22Rv1 (cell line): Measurements from ENCODE around the gene ZBTB25.

Source experiments
- H3K27ac ChIP-seq: fragments of 450-650 bp; 2 replicates; pipeline ENCODE4 v1.5.1; 2017
- ZFX ChIP-seq: fragments of 450-650 bp; IDR thresholded peaks from 2 replicates; pipeline ENCODE4 v1.6.1; 2017; ENCODE audit warnings: antibody characterized with exemption, borderline replicate concordance
- TF ChIP-seq, protein P1 (sequence below): fragments of 450-650 bp; IDR thresholded peaks from 2 replicates; pipeline ENCODE4 v1.5.1; 2017; ENCODE audit warnings: mild to moderate bottlenecking

ZBTB25 gene

DNA sequence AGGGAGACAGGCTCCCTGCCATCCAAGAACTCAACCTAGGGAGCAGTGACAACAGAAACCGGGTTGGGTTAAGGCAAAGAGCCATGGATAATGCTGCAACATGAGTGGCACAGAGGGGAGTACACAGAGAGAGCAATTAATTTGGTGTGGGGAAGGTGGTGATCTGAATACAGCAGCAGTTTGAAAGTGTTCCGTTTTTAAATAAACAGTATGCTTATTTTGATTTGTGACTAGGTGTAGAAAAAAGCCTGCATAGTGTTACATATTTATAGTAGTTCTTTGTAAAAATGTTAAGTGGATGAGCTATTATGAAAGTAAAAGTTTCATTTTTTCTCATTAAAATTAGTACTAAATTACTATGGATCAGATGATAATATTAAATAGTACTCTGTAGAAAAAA lies 29.6 kb downstream of the ZBTB25 start:
- H3K27ac ChIP-seq: no peak overlapping the region
- TF ChIP-seq, protein P1, sequence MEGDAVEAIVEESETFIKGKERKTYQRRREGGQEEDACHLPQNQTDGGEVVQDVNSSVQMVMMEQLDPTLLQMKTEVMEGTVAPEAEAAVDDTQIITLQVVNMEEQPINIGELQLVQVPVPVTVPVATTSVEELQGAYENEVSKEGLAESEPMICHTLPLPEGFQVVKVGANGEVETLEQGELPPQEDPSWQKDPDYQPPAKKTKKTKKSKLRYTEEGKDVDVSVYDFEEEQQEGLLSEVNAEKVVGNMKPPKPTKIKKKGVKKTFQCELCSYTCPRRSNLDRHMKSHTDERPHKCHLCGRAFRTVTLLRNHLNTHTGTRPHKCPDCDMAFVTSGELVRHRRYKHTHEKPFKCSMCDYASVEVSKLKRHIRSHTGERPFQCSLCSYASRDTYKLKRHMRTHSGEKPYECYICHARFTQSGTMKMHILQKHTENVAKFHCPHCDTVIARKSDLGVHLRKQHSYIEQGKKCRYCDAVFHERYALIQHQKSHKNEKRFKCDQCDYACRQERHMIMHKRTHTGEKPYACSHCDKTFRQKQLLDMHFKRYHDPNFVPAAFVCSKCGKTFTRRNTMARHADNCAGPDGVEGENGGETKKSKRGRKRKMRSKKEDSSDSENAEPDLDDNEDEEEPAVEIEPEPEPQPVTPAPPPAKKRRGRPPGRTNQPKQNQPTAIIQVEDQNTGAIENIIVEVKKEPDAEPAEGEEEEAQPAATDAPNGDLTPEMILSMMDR: no peak
- no peak for TF ChIP-seq ZFX

DNA sequence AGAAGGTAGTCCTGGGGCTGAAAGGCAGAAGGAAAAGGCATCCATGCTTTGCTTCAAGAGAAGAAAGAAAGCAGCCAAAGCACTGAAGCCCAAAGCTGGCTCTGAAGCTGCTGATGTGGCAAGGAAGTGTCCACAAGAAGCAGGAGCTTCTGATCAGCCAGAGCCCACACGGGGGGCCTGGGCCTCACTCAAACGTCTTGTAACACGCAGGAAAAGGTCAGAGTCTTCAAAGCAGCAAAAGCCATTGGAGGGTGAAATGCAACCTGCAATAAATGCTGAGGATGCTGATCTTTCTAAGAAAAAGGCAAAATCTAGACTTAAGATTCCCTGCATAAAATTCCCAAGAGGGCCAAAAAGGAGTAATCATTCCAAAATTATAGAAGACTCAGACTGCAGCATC lies 35.2 kb downstream of the ZBTB25 start:
- no peak overlapping the region for H3K27ac ChIP-seq
- TF ChIP-seq ZFX: no peak
- TF ChIP-seq, protein P1: no peak

DNA sequence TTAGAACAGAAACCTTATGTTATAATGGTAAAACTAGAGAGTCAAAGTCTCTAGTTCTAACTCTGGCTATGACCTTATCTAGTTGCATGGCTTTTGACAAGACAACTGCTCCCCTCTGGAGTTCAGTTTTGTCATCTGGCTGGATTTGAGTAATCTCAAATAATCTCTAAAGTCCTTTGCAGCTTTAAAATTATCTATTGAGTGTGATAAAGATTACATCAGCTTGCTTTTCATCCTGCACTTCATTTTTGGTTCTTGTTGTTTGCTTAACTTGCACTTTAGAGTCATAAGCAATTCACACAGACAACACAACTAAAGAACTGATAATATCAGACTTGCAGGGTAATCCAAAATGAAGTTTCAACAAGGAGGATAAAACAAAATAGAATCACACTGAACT lies 36.1 kb downstream of the ZBTB25 start:
- no peak for TF ChIP-seq ZFX
- TF ChIP-seq, protein P1: no peak
- no peak overlapping the region for H3K27ac ChIP-seq

DNA sequence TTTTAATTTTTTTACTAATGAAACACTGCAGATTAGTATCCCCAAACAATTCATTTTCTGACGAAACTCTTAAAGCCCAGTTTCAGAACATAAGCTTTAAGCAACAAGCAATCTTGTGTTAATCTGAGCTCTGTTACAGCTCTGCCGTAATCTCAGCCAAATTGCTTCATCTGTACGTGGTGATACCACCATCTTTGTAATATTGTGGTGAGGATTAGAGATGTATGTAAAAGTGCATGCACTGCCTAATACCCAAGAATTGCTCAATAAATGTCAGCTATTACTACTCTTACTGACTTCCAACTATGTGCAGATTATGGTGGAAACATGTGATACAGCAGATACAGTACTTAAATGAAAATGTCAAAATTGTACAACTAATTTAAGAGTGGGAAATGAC lies 36.5 kb downstream of the ZBTB25 start:
- H3K27ac ChIP-seq: no peak overlapping the region
- TF ChIP-seq, protein P1: no peak
- TF ChIP-seq ZFX: no peak

DNA sequence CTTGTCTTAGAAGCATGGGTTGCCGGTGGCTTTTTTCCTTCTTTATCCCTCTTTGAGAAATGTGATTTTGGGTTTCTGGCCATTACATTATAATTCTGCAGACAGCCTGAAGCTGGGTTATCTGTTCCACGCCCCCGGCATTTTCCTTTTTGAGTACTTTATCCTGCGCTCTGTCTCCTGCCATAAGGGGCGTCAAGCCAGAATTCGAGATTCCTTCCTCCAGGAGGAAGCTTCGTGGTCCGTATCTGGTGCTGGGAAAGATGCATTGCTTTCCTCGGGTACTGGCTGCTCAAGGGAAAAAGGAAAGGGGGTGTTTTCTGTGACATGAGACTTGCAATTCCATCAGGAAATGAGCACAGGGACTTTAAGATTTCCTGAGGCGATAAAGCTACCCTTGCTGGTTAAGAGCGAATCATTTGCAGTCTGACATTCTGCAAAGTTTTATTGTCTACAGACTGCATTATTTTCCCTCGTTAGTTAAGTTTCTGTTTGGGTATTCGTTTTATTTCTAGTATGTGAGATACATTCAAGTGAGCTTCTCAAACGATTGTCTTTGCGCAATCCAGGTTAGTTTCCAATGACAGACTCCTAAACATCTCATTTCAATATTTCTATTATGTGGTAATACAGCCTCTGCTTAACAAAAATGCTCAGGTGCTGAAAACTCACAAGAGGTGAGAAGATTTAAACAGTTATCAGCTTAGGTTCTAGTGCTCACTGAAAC lies 37.6 kb downstream of the ZBTB25 start:
- TF ChIP-seq, protein P1: no peak
- no peak for TF ChIP-seq ZFX
- H3K27ac ChIP-seq: 0 out of 2 replicates have a peak overlapping the region, but pooled peaks have one; percentile 34

DNA sequence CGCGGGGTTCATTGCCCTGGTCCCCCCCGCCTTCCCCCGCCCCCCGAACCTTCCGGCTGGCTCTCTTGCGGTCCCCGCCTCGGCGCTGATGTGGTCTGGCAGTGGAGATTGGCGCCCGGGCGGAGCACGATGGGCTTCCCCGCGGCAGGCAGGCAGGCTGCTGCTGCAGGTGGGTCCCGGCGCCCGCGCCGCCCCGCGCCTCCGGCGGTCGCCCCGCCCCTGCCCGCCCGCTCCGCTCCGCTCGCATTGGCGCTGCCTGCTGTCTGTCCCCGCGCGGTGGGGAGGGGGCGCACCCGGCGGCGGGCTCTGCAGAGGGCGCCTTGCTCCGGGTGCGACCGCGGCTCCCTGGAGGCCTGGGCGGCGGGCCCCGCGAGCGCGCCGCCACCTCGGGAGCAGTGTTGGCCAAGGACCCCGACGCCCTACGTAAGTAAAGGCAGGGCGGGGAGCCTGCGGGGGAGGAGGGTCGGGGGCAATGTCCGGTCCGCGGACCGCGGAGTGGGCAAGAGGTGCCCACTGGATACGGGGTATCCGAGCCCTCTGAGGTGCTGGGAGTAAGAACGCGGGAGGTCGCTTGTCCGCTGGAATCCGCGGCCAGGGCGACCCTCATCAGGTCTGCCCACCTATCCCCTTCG lies 38.3 kb downstream of the ZBTB25 start, which contains the start of gene AKAP5:
AKAP5 (plus strand) TSS at position 309 of the 632 bp plus-strand sequence. CDS start 2,896 bp downstream, outside the sequence.
- peak within 1 kb of the TSS; percentile 34 for H3K27ac ChIP-seq
- TF ChIP-seq, protein P1: peak; percentile 26; the same call in 1 of the 2 replicates
- no peak for TF ChIP-seq ZFX

DNA sequence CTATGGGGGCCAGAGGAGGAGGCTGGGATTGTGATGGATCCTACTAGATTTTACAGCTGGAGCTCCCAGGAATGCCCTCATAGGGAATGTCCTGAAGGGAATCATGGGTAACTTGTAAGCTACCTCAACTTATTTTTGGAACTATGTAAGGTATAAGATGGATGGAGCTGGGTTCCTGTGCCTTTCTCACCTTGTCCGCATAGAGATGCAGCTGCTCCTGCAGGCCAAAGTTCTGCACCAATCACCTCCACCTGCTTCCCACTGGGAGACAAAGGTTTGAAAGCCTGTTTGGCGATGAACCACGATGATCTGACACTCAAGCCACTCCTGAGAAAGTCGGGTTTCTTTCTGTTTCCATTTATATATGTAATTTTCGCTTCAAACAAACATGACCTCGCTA lies 39.0 kb downstream of the ZBTB25 start:
- H3K27ac ChIP-seq: peak overlapping the region; percentile 34
- TF ChIP-seq, protein P1: no peak
- no peak for TF ChIP-seq ZFX
